ENCODE measurements around the gene SIRPA. TPM values are rescaled to one million over a fixed set of nuclear protein-coding genes. Genes with fewer than 3 reads are reported as not detected.

Gene SIRPA
- total RNA-seq (2014; rRNA removed; shearing (Covaris generic)) = 25.1 and 42.4 TPM in 2 replicates

- peak; percentile 78 for DNase-seq (ENCODE audit: low read depth)
These were observed at the start of gene SIRPA for GRCh38 chr20:1894951-1895673. Gene SIRPA (plus strand): TSS chr20:1895407. CDS start chr20:1895448, 41 bp downstream.

GRCh38 chr20:1845701-1846100, 49.5 kb upstream of the SIRPA start:
- no peak for DNase-seq (ENCODE audit: low read depth)

- no peak for DNase-seq (ENCODE audit: low read depth)
These were observed 48.9 kb upstream of the SIRPA start for GRCh38 chr20:1846341-1846740.

GRCh38 chr20:1846876-1847275, 48.3 kb upstream of the SIRPA start:
- DNase-seq (ENCODE audit: low read depth) = no peak

GRCh38 chr20:1847780-1848179, 47.4 kb upstream of the SIRPA start:
- DNase-seq (ENCODE audit: low read depth) = no peak

- no peak for DNase-seq (ENCODE audit: low read depth)
These were observed 46.8 kb upstream of the SIRPA start for GRCh38 chr20:1848373-1848772.

- DNase-seq (ENCODE audit: low read depth) = no peak
These were observed 43.8 kb upstream of the SIRPA start for GRCh38 chr20:1851396-1851795.

- DNase-seq (ENCODE audit: low read depth) = no peak
These were observed 41.7 kb upstream of the SIRPA start for GRCh38 chr20:1853473-1853872.

GRCh38 chr20:1854246-1854645, 41.0 kb upstream of the SIRPA start:
- no peak for DNase-seq (ENCODE audit: low read depth)

- no peak for DNase-seq (ENCODE audit: low read depth)
These were observed 40.1 kb upstream of the SIRPA start for GRCh38 chr20:1855109-1855508.

- DNase-seq (ENCODE audit: low read depth) = no peak
These were observed 39.5 kb upstream of the SIRPA start for GRCh38 chr20:1855690-1856089.

- DNase-seq (ENCODE audit: low read depth) = no peak
These were observed 38.8 kb upstream of the SIRPA start for GRCh38 chr20:1856424-1856823.

- DNase-seq (ENCODE audit: low read depth) = no peak
These were observed 37.7 kb upstream of the SIRPA start for GRCh38 chr20:1857466-1857865.

GRCh38 chr20:1858871-1859270, 36.3 kb upstream of the SIRPA start:
- no peak for DNase-seq (ENCODE audit: low read depth)

- DNase-seq (ENCODE audit: low read depth) = peak; percentile 91
These were observed 34.8 kb upstream of the SIRPA start for GRCh38 chr20:1860446-1860845.

- DNase-seq (ENCODE audit: low read depth) = no peak
These were observed 33.7 kb upstream of the SIRPA start for GRCh38 chr20:1861347-1861976.

GRCh38 chr20:1861996-1862662, 33.1 kb upstream of the SIRPA start:
- DNase-seq (ENCODE audit: low read depth) = no peak

- peak; percentile 29 for DNase-seq (ENCODE audit: low read depth)
These were observed 32.5 kb upstream of the SIRPA start for GRCh38 chr20:1862663-1863053.

GRCh38 chr20:1863296-1863695, 31.9 kb upstream of the SIRPA start:
- DNase-seq (ENCODE audit: low read depth) = peak; percentile 42

- DNase-seq (ENCODE audit: low read depth) = peak; percentile 40
These were observed 28.4 kb upstream of the SIRPA start for GRCh38 chr20:1866834-1867233.

- no peak for DNase-seq (ENCODE audit: low read depth)
These were observed 27.5 kb upstream of the SIRPA start for GRCh38 chr20:1867495-1868260.

- DNase-seq (ENCODE audit: low read depth) = peak; percentile 74
These were observed 26.4 kb upstream of the SIRPA start for GRCh38 chr20:1868856-1869255.

All from M059J (cell line).